Measurements from ENCODE around the gene ZNF277.
A peak's percentile ranks its signal among the peaks of the same experiment; 100 is the strongest.

ZNF277 gene

GRCh38 chr7:112184455-112184854, 22.0 kb upstream of the ZNF277 start:
- no peak for DNase-seq (ENCODE audit: low read depth in 2 of 3, low spot score in 1 of 3)

DNA sequence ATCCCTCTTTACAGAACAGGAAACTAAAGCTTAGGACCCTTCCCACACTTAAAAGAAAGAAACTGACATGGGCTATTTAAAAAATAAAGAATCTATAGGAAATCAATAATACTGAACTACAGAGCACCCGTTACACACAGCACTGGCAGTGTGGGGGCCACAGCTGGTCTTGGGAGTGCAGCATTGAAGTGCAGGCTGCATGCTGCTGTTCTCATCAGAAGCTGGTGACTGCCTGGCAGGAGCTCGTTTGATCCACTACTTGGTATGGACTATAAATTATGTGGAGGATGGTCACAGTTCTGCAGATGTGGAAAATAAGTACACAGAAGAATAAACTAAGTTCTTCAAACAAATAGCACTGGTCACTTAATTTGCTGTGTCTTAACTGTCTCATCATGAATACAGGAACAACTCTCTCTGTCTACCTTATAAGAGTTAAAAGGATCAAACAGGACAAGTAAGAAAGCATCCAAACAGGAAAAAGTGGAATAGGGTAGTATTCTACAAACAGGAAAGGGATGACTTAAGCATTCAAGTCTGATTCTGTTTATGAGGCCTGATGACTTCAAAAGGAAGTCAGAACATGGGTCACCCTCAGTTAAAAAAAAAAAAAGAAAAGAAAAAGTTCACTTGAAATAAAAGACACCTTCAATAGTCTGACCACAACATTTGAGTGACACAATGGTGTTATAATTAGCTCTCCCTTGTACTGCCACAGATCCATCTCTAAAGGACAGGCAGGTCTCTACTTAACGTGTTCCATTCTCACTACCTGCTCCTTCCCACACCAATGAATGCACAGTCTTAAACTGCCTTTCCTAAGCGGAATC, 21.3 kb upstream of the ZNF277 start:
- DNase-seq (ENCODE audit: low read depth in 2 of 3, low spot score in 1 of 3), result no peak

GRCh38 chr7:112186300-112186699, 20.2 kb upstream of the ZNF277 start:
- DNase-seq (ENCODE audit: low read depth in 2 of 3, low spot score in 1 of 3), result no peak

GRCh38 chr7:112188257-112188656, 18.2 kb upstream of the ZNF277 start:
- no peak for DNase-seq (ENCODE audit: low read depth in 2 of 3, low spot score in 1 of 3)

- DNase-seq (ENCODE audit: low read depth in 2 of 3, low spot score in 1 of 3), result no peak
Measured at GRCh38 chr7:112189691-112190090, 16.8 kb upstream of the ZNF277 start.

GRCh38 chr7:112190120-112190519, 16.4 kb upstream of the ZNF277 start:
- no peak for DNase-seq (ENCODE audit: low read depth in 2 of 3, low spot score in 1 of 3)

- no peak for DNase-seq (ENCODE audit: low read depth in 2 of 3, low spot score in 1 of 3)
Measured at GRCh38 chr7:112192236-112193154, 14.0 kb upstream of the ZNF277 start.

DNA sequence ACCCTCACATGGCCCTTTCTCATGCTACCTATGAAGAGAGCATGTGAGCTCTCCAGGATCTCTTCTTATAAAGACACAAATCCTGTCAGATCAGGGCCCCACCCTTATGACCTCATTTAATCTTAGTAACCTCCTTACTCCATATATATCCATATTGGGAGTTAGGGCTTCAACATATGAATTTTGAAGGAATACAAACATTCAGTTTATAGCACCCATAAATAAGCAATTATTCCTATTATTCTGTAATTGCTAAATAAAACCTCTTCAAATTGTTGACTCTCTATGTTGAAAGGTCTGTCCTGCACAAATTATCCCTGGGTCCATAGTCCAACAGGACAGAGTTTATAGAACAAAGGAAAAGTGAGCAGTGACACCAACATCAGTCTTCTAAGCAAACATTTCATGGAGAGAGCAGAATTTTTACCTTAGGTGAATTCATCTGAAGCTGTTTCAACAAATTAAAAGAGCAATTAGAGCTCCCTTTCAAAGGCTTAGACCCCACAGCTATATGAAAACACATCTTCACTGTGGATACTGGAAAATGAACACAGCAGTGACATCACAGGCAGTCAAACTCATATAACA, 12.5 kb upstream of the ZNF277 start:
- DNase-seq (ENCODE audit: low read depth in 2 of 3, low spot score in 1 of 3), result no peak

DNA sequence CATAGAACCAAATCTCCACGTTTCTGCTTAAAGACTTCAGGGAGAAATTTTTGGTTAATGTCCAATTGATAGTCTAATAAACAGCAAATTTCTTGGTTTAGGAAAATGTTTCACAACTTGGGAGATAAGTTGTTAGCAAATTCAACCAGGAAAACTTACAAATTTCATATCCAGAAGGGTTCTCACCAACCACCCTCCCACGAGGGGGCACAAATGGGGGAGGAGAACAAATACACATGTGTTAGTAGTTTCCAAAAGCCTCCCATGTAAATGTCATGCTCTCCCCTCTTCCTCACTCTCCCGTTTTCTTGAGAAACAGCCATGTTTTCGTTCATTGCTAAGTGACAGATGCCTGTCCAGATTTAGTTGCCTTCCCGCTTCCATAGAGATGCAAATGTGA, 10.8 kb upstream of the ZNF277 start:
- no peak for DNase-seq (ENCODE audit: low read depth in 2 of 3, low spot score in 1 of 3)

DNA sequence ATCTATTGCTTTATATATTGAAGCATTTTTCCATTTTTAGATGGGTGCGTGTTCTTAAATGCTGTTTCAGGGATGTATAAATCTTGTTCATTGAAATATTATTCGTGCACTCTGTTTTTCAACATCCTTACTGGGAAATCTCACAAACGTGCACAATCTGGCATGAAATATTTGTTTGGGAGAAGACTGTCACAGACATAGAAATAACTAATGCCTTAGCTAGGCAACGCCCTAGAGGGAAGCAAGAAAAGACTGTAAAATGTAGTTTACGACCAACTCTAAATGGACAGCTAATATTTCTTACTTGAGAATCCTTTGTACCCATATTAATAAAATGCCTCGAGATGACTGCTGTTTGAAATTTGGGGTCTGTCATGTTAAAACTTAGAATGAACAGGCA, 9.2 kb upstream of the ZNF277 start:
- no peak for DNase-seq (ENCODE audit: low read depth in 2 of 3, low spot score in 1 of 3)

DNA sequence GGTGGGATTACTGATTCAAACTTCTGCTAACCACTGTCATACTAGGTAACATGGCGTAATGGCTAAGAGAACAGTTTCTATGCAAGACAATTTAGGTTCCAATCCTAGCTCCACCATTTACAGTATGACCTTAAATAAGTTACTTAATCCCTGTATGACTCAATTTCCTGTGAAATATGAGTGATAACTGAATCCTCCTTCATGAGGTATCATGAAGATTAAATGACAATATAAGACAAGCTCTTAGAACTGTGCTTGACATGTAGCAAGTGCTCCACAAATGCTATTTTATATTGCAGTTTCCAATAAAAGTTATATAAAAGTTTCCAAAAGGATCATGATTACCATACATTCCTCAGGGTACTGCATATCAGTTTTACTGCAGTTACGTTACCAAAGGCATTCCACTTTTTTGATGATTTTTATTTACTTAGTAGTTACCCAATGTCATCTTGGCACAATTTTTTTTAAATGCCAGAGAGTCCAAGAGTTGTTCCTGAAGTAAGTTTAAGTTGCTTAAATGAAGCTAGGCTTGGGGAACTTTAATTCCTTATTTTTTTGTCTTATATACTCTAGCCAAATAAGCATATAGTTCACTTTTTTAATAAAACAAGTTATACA, 7.3 kb upstream of the ZNF277 start:
- DNase-seq (ENCODE audit: low read depth in 2 of 3, low spot score in 1 of 3), result no peak

- DNase-seq (ENCODE audit: low read depth in 2 of 3, low spot score in 1 of 3), result no peak
Measured at GRCh38 chr7:112199672-112200071, 6.8 kb upstream of the ZNF277 start.

DNA sequence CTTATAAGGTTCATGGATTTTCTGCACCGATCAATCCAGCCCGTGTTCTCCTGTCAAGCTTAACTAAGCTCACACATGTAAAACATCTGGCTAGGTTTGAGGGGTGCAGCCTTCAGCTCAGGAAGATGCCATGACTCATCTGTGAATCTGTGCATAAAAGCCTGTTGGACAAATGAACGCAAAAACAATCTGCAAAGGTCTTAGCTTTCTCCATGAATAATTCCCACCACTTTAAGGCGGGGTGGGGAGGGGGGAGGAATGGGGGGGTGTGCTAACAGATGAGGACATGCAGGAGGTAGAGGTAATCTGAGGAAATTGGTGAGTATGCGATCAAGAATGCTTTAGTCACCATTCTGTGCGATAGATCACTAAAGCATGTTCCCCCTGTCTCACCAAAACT, 5.1 kb upstream of the ZNF277 start:
- DNase-seq (ENCODE audit: low read depth in 2 of 3, low spot score in 1 of 3), result no peak

GRCh38 chr7:112201839-112202238, 4.7 kb upstream of the ZNF277 start:
- DNase-seq (ENCODE audit: low read depth in 2 of 3, low spot score in 1 of 3), result no peak

GRCh38 chr7:112202816-112203215, 3.7 kb upstream of the ZNF277 start:
- no peak for DNase-seq (ENCODE audit: low read depth in 2 of 3, low spot score in 1 of 3)

- no peak for DNase-seq (ENCODE audit: low read depth in 2 of 3, low spot score in 1 of 3)
Measured at GRCh38 chr7:112203365-112203739, 3.1 kb upstream of the ZNF277 start.

GRCh38 chr7:112204499-112205342, 1.8 kb upstream of the ZNF277 start:
- no peak for DNase-seq (ENCODE audit: low read depth in 2 of 3, low spot score in 1 of 3)

DNA sequence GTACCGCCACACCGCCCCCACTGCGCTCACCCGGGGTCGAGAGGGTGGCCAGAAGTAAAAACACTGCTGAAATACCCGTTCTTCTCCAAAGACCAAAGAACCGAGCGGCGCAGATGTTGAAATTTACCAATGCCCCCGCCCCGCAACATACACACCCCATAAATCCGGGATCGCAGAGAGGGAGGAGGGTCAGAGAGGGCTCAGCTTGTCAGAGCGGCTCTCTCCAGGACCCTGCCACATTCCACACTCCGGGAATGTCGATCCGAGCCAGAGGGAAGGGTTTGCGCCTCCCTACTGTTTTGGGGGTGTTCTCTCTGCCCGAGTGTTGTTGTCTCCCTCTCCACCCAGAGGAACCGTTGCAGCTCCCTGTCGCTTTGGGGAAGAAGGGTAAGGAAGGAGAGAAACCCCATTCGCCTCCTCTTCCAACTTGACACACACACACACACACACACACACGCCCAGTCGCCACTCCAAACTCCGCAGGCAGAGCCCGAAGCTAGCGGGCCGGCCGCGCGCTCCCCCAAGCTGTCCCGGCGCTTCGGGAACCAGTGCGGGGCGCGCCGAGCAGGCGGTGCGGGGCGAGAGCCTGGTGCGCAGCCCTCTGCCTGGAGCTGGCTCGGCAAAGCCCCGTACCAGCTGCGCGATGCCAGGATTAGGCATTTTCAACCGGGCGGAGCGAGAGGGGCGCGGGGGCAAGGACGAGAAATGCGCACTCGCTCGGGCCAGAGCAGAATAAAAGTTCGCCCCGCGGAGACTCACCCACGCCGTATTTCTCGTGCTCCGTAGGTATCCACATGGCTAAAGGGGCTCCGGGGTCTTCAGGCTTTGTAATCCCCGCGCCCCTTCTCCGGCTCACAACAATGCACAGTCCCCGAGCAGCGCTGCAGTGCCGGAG, 905 bp upstream of the ZNF277 start:
- DNase-seq (ENCODE audit: low read depth in 2 of 3, low spot score in 1 of 3), result peak in 2 of 3 donors; percentile 5 to 18

DNA sequence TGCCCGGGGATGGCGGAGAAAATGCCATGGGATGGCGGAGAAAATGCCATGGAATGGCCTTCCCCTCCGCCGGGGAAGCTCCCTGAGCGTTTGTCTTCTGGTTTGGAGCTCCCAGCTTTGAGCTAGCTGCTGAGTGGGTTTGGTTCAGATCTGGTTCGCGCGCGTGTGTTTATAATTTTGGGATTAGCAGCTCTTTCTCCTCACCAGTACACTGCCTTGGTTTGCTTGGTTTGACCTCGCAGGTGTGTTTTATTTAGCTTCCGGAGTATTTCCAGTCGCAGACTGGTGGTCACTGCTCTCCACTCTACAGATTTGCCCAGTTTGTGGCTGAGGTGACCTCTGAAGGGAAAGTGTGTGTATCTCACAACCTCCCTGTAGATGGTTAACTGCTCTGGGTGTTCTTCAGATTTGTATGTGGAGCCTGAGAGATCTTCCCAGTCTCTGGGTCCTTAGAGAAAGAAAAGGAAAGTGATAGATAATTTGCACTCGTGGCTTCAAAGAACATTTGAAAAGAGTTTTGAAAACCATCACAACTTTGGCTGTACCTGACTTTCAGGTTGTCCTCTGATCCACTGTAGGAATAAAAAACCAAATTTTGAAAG, 597 bp downstream of the ZNF277 start:
- no peak for DNase-seq (ENCODE audit: low read depth in 2 of 3, low spot score in 1 of 3)
